ENCODE data around the gene CCDC9B. TPM values are rescaled to one million over a fixed set of nuclear protein-coding genes. Genes with fewer than 3 reads are reported as not detected.

Gene CCDC9B
- total RNA-seq = 23.6 and 34.8 TPM in 2 replicates

GRCh38 chr15:40340740-40341400 lies at the start of gene CCDC9B:
Gene CCDC9B (minus strand): TSS chr15:40340939. CDS start chr15:40340819, 120 bp downstream.

GRCh38 chr15:40382580-40383456 lies 42.1 kb upstream of the CCDC9B start, which contains the start of gene KNSTRN:
Gene KNSTRN (plus strand): TSS chr15:40382721. CDS start chr15:40382836, 115 bp downstream.

GRCh38 chr15:40357723-40358470 lies 17.2 kb upstream of the CCDC9B start, which contains the start of gene DISP2:
Gene DISP2 (plus strand): TSS chr15:40358219. CDS start chr15:40358322, 103 bp downstream.

GRCh38 chr15:40323239-40323952 lies 17.3 kb downstream of the CCDC9B start, which contains the start of gene INAFM2:
Gene INAFM2 (plus strand): TSS chr15:40323692. CDS start chr15:40324056, 364 bp downstream.

DNA sequence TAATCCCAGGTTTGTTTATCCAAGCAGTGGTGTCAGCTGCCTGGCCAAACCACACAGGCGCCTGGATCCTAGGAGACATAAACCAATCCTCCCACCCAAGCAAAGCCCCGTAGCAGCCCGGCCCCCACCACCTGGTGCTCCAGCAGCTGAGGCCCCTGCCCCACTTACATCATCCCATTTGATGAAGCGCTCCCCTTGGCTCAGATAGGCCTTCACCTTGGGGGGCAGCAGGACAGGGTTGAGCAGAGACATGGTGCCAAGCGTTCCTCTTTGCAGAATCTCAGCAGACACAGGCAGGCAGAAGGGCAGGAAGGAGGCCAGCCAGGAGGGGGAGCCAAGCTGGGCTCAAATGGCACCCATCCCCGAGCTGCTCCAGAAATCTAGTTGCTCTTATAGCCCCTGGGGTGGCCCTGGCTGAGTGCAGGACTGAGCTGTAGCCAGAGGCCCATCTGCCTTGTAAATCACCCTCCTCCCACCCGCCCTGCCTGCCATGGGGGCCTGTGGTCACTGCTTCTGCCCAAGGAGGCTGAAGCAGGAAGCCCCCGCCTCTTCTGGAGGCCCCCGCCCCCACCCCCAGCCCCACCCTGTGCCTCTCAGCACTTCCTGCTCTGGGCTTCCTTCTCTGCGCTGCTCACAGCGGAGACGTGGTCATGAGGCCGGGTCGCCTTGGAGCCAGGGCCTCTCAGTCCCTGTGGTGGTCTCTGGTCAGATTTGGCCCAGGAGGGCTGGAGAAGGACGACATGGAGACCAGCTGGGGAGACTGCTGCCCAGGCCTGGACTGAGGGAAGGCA lies 33.1 kb downstream of the CCDC9B start, which contains the start of gene PLCB2:
PLCB2 (minus strand) TSS at position 515 of the 791 bp plus-strand sequence; CDS start at position 252, 263 bp downstream.

GRCh38 chr15:40282869-40283614 lies 57.7 kb downstream of the CCDC9B start, which contains the start of gene ANKRD63:
Gene ANKRD63 (minus strand): TSS chr15:40283064. CDS start chr15:40282586, 478 bp downstream.

Other genes starting within 250 kb of the CCDC9B start
- gene BMF, start 232.1 kb downstream of the CCDC9B start, total RNA-seq = 2.9 and 23.2 TPM in 2 replicates
- 3.9 and 8.4 TPM in 2 replicates for gene BUB1B, start 179.9 kb downstream of the CCDC9B start, total RNA-seq
- 0.54 and 0.79 TPM in 2 replicates for gene PAK6, start 101.9 kb downstream of the CCDC9B start, total RNA-seq
- gene ANKRD63, start 57.9 kb downstream of the CCDC9B start, total RNA-seq = not detected in 2 replicates
- gene PLCB2, start 33.0 kb downstream of the CCDC9B start, total RNA-seq = 0.22 and 1.2 TPM in 2 replicates
- gene INAFM2, start 17.2 kb downstream of the CCDC9B start, total RNA-seq = 6.7 and 9.1 TPM in 2 replicates
- gene PHGR1, start 10.1 kb upstream of the CCDC9B start, total RNA-seq = not detected in 2 replicates
- 0.39 and 2.2 TPM in 2 replicates for gene DISP2, start 17.3 kb upstream of the CCDC9B start, total RNA-seq
- gene KNSTRN, start 41.8 kb upstream of the CCDC9B start, total RNA-seq = 14.5 and 15.8 TPM in 2 replicates
- gene IVD, start 64.9 kb upstream of the CCDC9B start, total RNA-seq = 18.1 and 21.1 TPM in 2 replicates
- 14.5 and 17.3 TPM in 2 replicates for gene BAHD1, start 100.0 kb upstream of the CCDC9B start, total RNA-seq
- gene CHST14, start 130.0 kb upstream of the CCDC9B start, total RNA-seq = 18.5 and 20.4 TPM in 2 replicates
- 20.0 and 38.9 TPM in 2 replicates for gene CCDC32, start 224.1 kb upstream of the CCDC9B start, total RNA-seq
- gene RPUSD2, start 228.4 kb upstream of the CCDC9B start, total RNA-seq = 9.4 and 14.6 TPM in 2 replicates